ENCODE measurements around the gene MTURN. TPM values are rescaled to one million over a fixed set of nuclear protein-coding genes. Genes with fewer than 3 reads are reported as not detected.
A peak's percentile ranks its signal among the peaks of the same experiment; 100 is the strongest.

Gene MTURN
- total RNA-seq, 1 experiment from 2014 or later = 5.4 TPM

DNA sequence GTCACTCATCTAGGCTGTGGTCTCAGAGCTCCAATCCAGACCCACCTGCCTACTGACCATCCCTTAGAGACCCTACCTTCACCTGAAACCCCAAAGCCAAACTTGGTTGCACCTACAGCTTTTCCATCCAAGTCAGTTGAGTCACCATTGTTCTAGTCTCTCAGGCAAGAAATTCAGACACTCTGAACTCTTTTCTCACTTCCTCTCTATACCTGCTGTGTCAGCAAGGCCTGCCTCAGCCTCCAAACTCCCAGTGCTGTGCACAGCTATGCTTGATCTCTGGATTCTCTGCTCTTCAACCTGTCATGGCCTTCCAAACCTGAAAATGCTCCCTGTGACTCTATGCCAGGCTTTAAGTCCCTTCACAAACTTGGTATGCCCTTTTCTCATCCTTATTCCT lies 47.4 kb upstream of the MTURN start:
- Histone ChIP-seq H3K4me3 (ENCODE audit: low read length) (no peak overlapping the region), H3K36me3 (ENCODE audit: low read depth, low read length) (no peaks in the 10 kb centered on the region), H3K79me2 (ENCODE audit: low read length) (no peaks in the 10 kb centered on the region), H3K9me3 (ENCODE audit: low read length) (no peaks in the 10 kb centered on the region), H3K27ac (ENCODE audit: low read length) (no peak overlapping the region), H3F3A (ENCODE audit: low read length, unreplicated experiment) (no peaks in the 10 kb centered on the region), H3K9me2 (replicated peaks; ENCODE audit: low read length) (no peaks in the 10 kb centered on the region), H3K4me2 (ENCODE audit: low read length) (no peak overlapping the region), H3K9ac (ENCODE audit: low read length) (no peak overlapping the region), H3K4me1 (ENCODE audit: insufficient read depth, low read length) (peaks cover 21% of the 10 kb centered on the region), H3K27me3 (ENCODE audit: low read length) (no peaks in the 10 kb centered on the region), H4K20me1 (ENCODE audit: low read length) (no peaks in the 10 kb centered on the region), H2AFZ (ENCODE audit: low read length) (no peak overlapping the region)
- TF ChIP-seq, protein P1, sequence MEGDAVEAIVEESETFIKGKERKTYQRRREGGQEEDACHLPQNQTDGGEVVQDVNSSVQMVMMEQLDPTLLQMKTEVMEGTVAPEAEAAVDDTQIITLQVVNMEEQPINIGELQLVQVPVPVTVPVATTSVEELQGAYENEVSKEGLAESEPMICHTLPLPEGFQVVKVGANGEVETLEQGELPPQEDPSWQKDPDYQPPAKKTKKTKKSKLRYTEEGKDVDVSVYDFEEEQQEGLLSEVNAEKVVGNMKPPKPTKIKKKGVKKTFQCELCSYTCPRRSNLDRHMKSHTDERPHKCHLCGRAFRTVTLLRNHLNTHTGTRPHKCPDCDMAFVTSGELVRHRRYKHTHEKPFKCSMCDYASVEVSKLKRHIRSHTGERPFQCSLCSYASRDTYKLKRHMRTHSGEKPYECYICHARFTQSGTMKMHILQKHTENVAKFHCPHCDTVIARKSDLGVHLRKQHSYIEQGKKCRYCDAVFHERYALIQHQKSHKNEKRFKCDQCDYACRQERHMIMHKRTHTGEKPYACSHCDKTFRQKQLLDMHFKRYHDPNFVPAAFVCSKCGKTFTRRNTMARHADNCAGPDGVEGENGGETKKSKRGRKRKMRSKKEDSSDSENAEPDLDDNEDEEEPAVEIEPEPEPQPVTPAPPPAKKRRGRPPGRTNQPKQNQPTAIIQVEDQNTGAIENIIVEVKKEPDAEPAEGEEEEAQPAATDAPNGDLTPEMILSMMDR (conservative IDR thresholded peaks at IDR 0.05; ENCODE audit: low read depth, low read length) = no peak
- TF ChIP-seq EZH2phosphoT487 (IDR thresholded peaks at IDR 0.05; ENCODE audit: borderline replicate concordance, low read length) (no peak), EZH2 (IDR thresholded peaks at IDR 0.05; ENCODE audit: low read length, unreplicated experiment) (no peak)
- ATAC-seq = no peak
- ChIA-PET POLR2A (ENCODE audit: unreplicated experiment) (no interaction called here), CTCF (no interaction called here)
- no peak for DNase-seq
- intact Hi-C loops (cut with micrococcal nuclease) = no loop called here
- no TSS peak for BruUV-seq (replicated peaks)

DNA sequence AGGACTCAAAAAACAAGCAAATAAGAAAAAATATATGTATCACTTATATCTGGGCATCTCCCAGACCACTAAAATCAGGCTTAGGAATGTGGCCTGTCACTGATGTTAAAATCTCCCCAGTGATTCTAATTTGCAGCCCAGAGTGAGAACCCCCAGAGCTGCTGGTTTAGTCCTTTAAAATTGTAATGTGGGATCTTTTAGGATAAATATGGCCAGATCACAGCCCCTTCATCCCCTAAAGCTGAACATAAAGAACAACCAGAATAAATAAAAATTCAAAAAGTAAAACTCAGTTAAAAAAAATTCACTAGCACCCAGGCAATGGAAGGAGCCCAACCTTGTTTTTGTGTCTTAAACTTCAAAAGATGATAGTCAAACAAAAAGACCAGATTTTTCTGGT lies 46.4 kb upstream of the MTURN start:
- CTCF ChIA-PET = no interaction called here
- H2AFZ ChIP-seq (ENCODE audit: low read length) = no peak overlapping the region
- POLR2A ChIA-PET (ENCODE audit: unreplicated experiment) = no interaction called here

DNA sequence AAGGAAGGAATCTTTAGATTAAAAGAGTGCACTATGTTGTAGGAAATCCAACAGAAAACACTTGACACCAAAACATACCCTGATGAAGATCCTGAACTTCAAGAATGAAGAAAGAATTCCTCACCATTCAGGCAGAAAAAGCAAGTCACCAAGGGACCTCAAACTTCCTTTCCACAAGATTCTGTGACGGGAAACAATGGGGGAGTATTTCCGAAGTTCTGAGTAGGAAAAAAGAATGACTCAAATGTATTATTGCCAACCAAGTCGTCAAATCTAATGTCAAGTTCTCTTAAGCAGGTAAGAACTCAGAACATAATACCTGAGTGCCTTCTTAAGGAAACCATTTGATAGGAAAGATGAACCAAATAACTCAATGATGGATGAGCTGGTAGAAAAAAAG lies 44.7 kb upstream of the MTURN start:
- 0 out of 2 replicates have a peak overlapping the region, but pooled peaks have one; percentile 5 for H3K4me2 ChIP-seq (ENCODE audit: low read length)
- H3K79me2 ChIP-seq (ENCODE audit: low read length) = no peaks in the 10 kb centered on the region
- H3K9me2 ChIP-seq (replicated peaks; ENCODE audit: low read length) = no peaks in the 10 kb centered on the region
- H4K20me1 ChIP-seq (ENCODE audit: low read length) = no peaks in the 10 kb centered on the region
- H2AFZ ChIP-seq (ENCODE audit: low read length) = peak overlapping the region; percentile 24; the same call in 1 of the 2 replicates
- no peaks in the 10 kb centered on the region for H3K9me3 ChIP-seq (ENCODE audit: low read length)
- no peaks in the 10 kb centered on the region for H3K27me3 ChIP-seq (ENCODE audit: low read length)
- no peak overlapping the region for H3K9ac ChIP-seq (ENCODE audit: low read length)
- intact Hi-C loops (cut with micrococcal nuclease) = loop anchor here (2.0 kb wide), 1 partner anchor 53 kb away; no protein-coding TSS in a partner anchor
- DNase-seq = peak; percentile 52
- BruUV-seq (replicated peaks) = no TSS peak
- no peak overlapping the region for H3K4me3 ChIP-seq (ENCODE audit: low read length)
- H3K4me1 ChIP-seq (ENCODE audit: insufficient read depth, low read length) = peaks cover 21% of the 10 kb centered on the region
- ATAC-seq = peak; percentile 20; the same call in 1 of the 2 replicates
- H3F3A ChIP-seq (ENCODE audit: low read length, unreplicated experiment) = no peaks in the 10 kb centered on the region
- TF ChIP-seq EZH2phosphoT487 (IDR thresholded peaks at IDR 0.05; ENCODE audit: borderline replicate concordance, low read length) (no peak), EZH2 (IDR thresholded peaks at IDR 0.05; ENCODE audit: low read length, unreplicated experiment) (no peak)
- TF ChIP-seq, protein P1 (conservative IDR thresholded peaks at IDR 0.05; ENCODE audit: low read depth, low read length) = no peak
- POLR2A ChIA-PET (ENCODE audit: unreplicated experiment) = interaction anchor here (0.7 kb wide), 1 partner anchor 54 kb away, joined by 4 read pairs; no protein-coding TSS in a partner anchor
- H3K27ac ChIP-seq (ENCODE audit: low read length) = no peak overlapping the region
- H3K36me3 ChIP-seq (ENCODE audit: low read depth, low read length) = no peaks in the 10 kb centered on the region
- CTCF ChIA-PET = interaction anchor here (0.8 kb wide), 1 partner anchor 54 kb away, joined by 3 read pairs; no protein-coding TSS in a partner anchor

More for the DNA sequence above, 46.4 kb upstream of the MTURN start:
- Histone ChIP-seq H3K9me2 (replicated peaks; ENCODE audit: low read length) (no peaks in the 10 kb centered on the region), H4K20me1 (ENCODE audit: low read length) (no peaks in the 10 kb centered on the region), H3K27ac (ENCODE audit: low read length) (no peak overlapping the region), H3K9ac (ENCODE audit: low read length) (no peak overlapping the region), H3K4me2 (ENCODE audit: low read length) (no peak overlapping the region), H3K27me3 (ENCODE audit: low read length) (no peaks in the 10 kb centered on the region), H3K9me3 (ENCODE audit: low read length) (no peaks in the 10 kb centered on the region), H3K36me3 (ENCODE audit: low read depth, low read length) (no peaks in the 10 kb centered on the region), H3K4me1 (ENCODE audit: insufficient read depth, low read length) (peaks cover 21% of the 10 kb centered on the region), H3K79me2 (ENCODE audit: low read length) (no peaks in the 10 kb centered on the region), H3F3A (ENCODE audit: low read length, unreplicated experiment) (no peaks in the 10 kb centered on the region), H3K4me3 (ENCODE audit: low read length) (no peak overlapping the region)
- intact Hi-C loops (cut with micrococcal nuclease) = no loop called here
- BruUV-seq (replicated peaks) = no TSS peak
- no peak for ATAC-seq
- TF ChIP-seq EZH2phosphoT487 (IDR thresholded peaks at IDR 0.05; ENCODE audit: borderline replicate concordance, low read length) = no peak
- TF ChIP-seq, protein P1 (conservative IDR thresholded peaks at IDR 0.05; ENCODE audit: low read depth, low read length) = no peak
- no peak for TF ChIP-seq EZH2 (IDR thresholded peaks at IDR 0.05; ENCODE audit: low read length, unreplicated experiment)
- DNase-seq = no peak

All from PC-3 (cell line).